CD4-positive, alpha-beta T cell (primary cell): ENCODE results near the gene ENTR1. TPM values are rescaled to one million over a fixed set of nuclear protein-coding genes. Genes with fewer than 3 reads are reported as not detected.
"Not testable (repeated sequence)": the region's sequence is repeated elsewhere in the genome, so short reads cannot be mapped to it uniquely, and the experiment has no call there.

ENCODE experiments used
- ATAC-seq: fragments of 200-7000 bp; cut with Tn5 transposase; one replicate; pipeline ENCODE4 v1.10.0; 2022; ENCODE audit warnings: mild to moderate bottlenecking; ENCODE audit not compliant: poor library complexity
- CTCF ChIA-PET: fragments of 350-600 bp; sonication (Branson Sonifier 250); formaldehyde crosslinking; loops from one replicate; lab custom pipeline; 2021; ENCODE audit warnings: antibody characterized with exemption, inconsistent platforms; lab: Charles Lee
- POLR2A ChIA-PET: fragments of 350-600 bp; sonication (Branson Sonifier 250); formaldehyde crosslinking; loops from one replicate; lab custom pipeline; 2021; ENCODE audit warnings: antibody characterized with exemption, inconsistent platforms; lab: Charles Lee
- DNase-seq, 14 experiments: peaks; one replicate each; pipeline ENCODE4 v3.0.0-alpha.2; 2013 to 2020; ENCODE audit warnings: mixed read lengths in 2 of 14
- H3K27ac ChIP-seq, 2 donors: one replicate each; pipeline versions ENCODE4 v1.5.1 to v1.7.0; 2013; ENCODE audit warnings: low read length in 2 of 2, low read depth in 1 of 2, mild to moderate bottlenecking in 1 of 2
- H3K27me3 ChIP-seq, 2 experiments: 1 replicate in 1 of 2; 2 replicates in 1 of 2; pipeline versions ENCODE4 v1.6.1 to v1.7.0; 2013; ENCODE audit warnings: low read length in 2 of 2, control low read depth in 1 of 2, mild to moderate bottlenecking in 1 of 2, moderate library complexity in 1 of 2; ENCODE audit not compliant: insufficient read depth in 2 of 2, control insufficient read depth in 1 of 2
- H3K36me3 ChIP-seq: one replicate; pipeline ENCODE4 v1.6.1; 2013; ENCODE audit warnings: low read length, control low read depth; ENCODE audit not compliant: insufficient read depth
- H3K4me1 ChIP-seq: one replicate; pipeline ENCODE4 v1.6.1; 2013; ENCODE audit warnings: low read length, control low read depth; ENCODE audit not compliant: insufficient read depth
- H3K4me3 ChIP-seq: one replicate; pipeline ENCODE4 v1.5.1; 2013; ENCODE audit warnings: mild to moderate bottlenecking, low read length, moderate library complexity
- H3K9me3 ChIP-seq, 2 experiments: 1 replicate in 1 of 2; 2 replicates in 1 of 2; pipeline versions ENCODE4 v1.6.1 to v1.7.0; 2013; ENCODE audit warnings: low read length in 2 of 2, mild to moderate bottlenecking in 2 of 2, control low read depth in 1 of 2, moderate library complexity in 1 of 2; ENCODE audit not compliant: control insufficient read depth in 1 of 2, insufficient read depth in 1 of 2
- H3K27ac Mint-ChIP-seq: one replicate; pipeline ENCODE4 v1.8.0; 2020; ENCODE audit warnings: mixed read lengths
- H3K27me3 Mint-ChIP-seq: one replicate; pipeline ENCODE4 v1.8.0; 2021; ENCODE audit warnings: mixed read lengths
- H3K36me3 Mint-ChIP-seq: one replicate; pipeline ENCODE4 v1.8.0; 2021; ENCODE audit warnings: low read depth, mixed read lengths
- H3K4me1 Mint-ChIP-seq: one replicate; pipeline ENCODE4 v1.8.0; 2021; ENCODE audit warnings: low read depth, mixed read lengths
- H3K4me3 Mint-ChIP-seq: one replicate; pipeline ENCODE4 v1.8.0; 2020; ENCODE audit warnings: mild to moderate bottlenecking, mixed read lengths
- H3K9me3 Mint-ChIP-seq: one replicate; pipeline ENCODE4 v1.8.0; 2020; ENCODE audit warnings: mixed read lengths
- intact Hi-C, 2 experiments: fragments of 100-400 bp; cut with DNase I in 1 of 2; cut with micrococcal nuclease in 1 of 2; formaldehyde crosslinking; loops; one replicate each; pipeline versions ENCODE4 v1.15.1 to v1.9.0; 2023 to 2025; cut with DNase I, micrococcal nuclease
- total RNA-seq, 174 experiments: library from RNA in 2 of 174; stranded (reverse) in 2 of 174; gene quantifications; one replicate each; pipeline ENCODE4 v1.2.3 and lab custom pipeline; 2021 to 2026
- TF ChIP-seq, protein P1 (sequence below): fragments of 200-600 bp; IDR thresholded peaks from one replicate; pipeline ENCODE4 v1.8.0; 2022; ENCODE audit warnings: antibody characterized with exemption, mild to moderate bottlenecking

The ENTR1 gene
- total RNA-seq, 2 experiments from 2014 or later, result 37.7 to 43.2 TPM

DNA sequence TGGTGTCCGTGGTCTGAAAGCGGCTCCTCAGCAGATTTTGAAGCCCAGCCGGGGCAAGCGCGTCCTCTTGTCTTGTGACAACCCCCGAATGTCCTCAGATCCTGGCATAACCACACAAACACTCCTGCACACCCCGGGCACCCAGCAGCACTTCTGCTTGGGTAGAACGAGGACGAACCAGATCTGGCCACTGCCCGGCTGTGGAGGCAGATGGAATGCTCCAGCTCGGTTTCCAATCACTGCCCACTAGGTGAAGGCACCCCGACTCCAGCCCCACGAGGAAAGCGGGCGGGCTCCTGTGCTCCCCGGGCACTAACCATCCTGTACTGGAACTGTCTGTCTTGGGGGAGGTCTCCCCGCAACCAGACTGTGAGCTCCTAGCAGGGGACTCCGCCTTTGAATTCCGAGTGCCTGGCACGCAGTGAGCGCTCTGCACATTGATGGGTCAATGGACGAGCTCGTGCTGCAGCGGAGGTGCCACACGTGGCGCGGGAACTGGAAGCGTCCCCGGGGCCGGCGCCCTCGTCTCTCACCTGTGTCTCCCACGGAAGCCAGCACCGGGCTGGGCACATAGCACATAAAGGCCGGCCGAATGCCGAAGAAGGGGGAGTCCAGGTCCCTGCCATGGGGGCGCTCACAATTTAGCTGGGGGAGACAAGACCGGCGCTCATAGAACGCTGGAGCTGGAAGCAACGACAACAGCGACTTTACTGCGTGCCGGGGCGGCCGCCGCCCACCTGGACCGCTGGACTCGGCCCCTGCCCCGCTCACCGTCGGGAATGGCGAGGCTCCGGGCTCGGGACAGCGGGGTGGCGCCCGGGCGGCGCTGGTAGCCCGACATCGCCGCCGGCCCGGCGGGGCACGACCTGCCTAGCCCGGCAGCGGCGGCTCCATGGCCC, 608 bp downstream of the ENTR1 start:
- Mint-ChIP-seq H3K27me3 (no peaks in the 10 kb centered on the region), H3K27ac (peak overlapping the region; percentile 91), H3K9me3 (no peaks in the 10 kb centered on the region), H3K36me3 (peaks cover 81% of the 10 kb centered on the region), H3K4me1 (peaks cover 51% of the 10 kb centered on the region), H3K4me3 (peak overlapping the region; percentile 91)
- Histone ChIP-seq H3K27me3 (no peaks in the 10 kb centered on the region), H3K4me1 (peaks cover 56% of the 10 kb centered on the region), H3K36me3 (peaks cover 48% of the 10 kb centered on the region), H3K4me3 (peak overlapping the region; percentile 83), H3K27ac (peak overlapping the region; percentile 43 to 64), H3K9me3 (no peaks in the 10 kb centered on the region)
- intact Hi-C loops, result loop anchor here in 1 of 2 experiments (1.0 to 10.0 kb wide), 7 partner anchors 10 to 445 kb away; partner anchors contain the start of genes DNLZ, INPP5E, NOTCH1 and RABL6
- ChIA-PET POLR2A (interaction anchor here (0.8 to 1.7 kb wide), 5 partner anchors 9 to 831 kb away, joined by 3 to 18 read pairs (median 4); partner anchors contain the start of genes DNLZ, SNAPC4 and TUBB4B), CTCF (interaction anchor here (1.2 to 2.1 kb wide), 3 partner anchors 9 to 46 kb away, joined by 4 to 7 read pairs (median 6); partner anchors contain the start of genes DNLZ and SNAPC4)
- ATAC-seq (peak; percentile 39), DNase-seq (peak in 8 of 14 experiments; percentile 16 to 67 (median 34))
- TF ChIP-seq, protein P1, sequence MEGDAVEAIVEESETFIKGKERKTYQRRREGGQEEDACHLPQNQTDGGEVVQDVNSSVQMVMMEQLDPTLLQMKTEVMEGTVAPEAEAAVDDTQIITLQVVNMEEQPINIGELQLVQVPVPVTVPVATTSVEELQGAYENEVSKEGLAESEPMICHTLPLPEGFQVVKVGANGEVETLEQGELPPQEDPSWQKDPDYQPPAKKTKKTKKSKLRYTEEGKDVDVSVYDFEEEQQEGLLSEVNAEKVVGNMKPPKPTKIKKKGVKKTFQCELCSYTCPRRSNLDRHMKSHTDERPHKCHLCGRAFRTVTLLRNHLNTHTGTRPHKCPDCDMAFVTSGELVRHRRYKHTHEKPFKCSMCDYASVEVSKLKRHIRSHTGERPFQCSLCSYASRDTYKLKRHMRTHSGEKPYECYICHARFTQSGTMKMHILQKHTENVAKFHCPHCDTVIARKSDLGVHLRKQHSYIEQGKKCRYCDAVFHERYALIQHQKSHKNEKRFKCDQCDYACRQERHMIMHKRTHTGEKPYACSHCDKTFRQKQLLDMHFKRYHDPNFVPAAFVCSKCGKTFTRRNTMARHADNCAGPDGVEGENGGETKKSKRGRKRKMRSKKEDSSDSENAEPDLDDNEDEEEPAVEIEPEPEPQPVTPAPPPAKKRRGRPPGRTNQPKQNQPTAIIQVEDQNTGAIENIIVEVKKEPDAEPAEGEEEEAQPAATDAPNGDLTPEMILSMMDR, result no peak

GRCh38 chr9:136407911-136408310, 2.5 kb downstream of the ENTR1 start:
- Mint-ChIP-seq H3K9me3 (no peaks in the 10 kb centered on the region), H3K4me3 (peak overlapping the region; percentile 61), H3K27me3 (no peaks in the 10 kb centered on the region), H3K36me3 (peaks cover 74% of the 10 kb centered on the region), H3K4me1 (peaks cover 63% of the 10 kb centered on the region), H3K27ac (peak overlapping the region; percentile 20)
- H3K27me3 ChIP-seq, result no peaks in the 10 kb centered on the region
- no peaks in the 10 kb centered on the region for H3K9me3 ChIP-seq
- H3K27ac ChIP-seq, result no peak overlapping the region
- H3K4me3 ChIP-seq, result no peak overlapping the region
- ATAC-seq, result no peak
- TF ChIP-seq, protein P1, result no peak
- peaks cover 29% of the 10 kb centered on the region for H3K36me3 ChIP-seq
- CTCF ChIA-PET, result no interaction called here
- peak in 2 of 14 experiments; percentile 29 to 34 for DNase-seq
- peaks cover 74% of the 10 kb centered on the region for H3K4me1 ChIP-seq
- intact Hi-C loops, result loop anchor here in 1 of 2 experiments (10.0 kb wide), 3 partner anchors 137 to 443 kb away; partner anchors contain the start of genes NOTCH1, RABL6 and UBAC1
- POLR2A ChIA-PET, result interaction anchor here (0.6 kb wide), 1 partner anchor 293 kb away, joined by 3 read pairs; no protein-coding TSS in a partner anchor

GRCh38 chr9:136407061-136407460, 3.4 kb downstream of the ENTR1 start:
- H3K9me3 ChIP-seq, H3K27ac ChIP-seq, CTCF ChIA-PET, H3K27ac Mint-ChIP-seq, POLR2A ChIA-PET, H3K27me3 Mint-ChIP-seq, ATAC-seq, H3K9me3 Mint-ChIP-seq, H3K27me3 ChIP-seq, H3K4me3 Mint-ChIP-seq, H3K4me3 ChIP-seq: not testable (repeated sequence)
- peaks cover 81% of the 10 kb centered on the region for H3K4me1 ChIP-seq
- peak in 1 of 14 experiments; percentile 20 for DNase-seq
- peaks cover 67% of the 10 kb centered on the region for H3K36me3 Mint-ChIP-seq
- peaks cover 65% of the 10 kb centered on the region for H3K4me1 Mint-ChIP-seq
- peaks cover 28% of the 10 kb centered on the region for H3K36me3 ChIP-seq
- intact Hi-C loops, result loop anchor here in 1 of 2 experiments (10.0 kb wide), 3 partner anchors 138 to 442 kb away; partner anchors contain the start of genes NOTCH1, RABL6 and UBAC1

DNA sequence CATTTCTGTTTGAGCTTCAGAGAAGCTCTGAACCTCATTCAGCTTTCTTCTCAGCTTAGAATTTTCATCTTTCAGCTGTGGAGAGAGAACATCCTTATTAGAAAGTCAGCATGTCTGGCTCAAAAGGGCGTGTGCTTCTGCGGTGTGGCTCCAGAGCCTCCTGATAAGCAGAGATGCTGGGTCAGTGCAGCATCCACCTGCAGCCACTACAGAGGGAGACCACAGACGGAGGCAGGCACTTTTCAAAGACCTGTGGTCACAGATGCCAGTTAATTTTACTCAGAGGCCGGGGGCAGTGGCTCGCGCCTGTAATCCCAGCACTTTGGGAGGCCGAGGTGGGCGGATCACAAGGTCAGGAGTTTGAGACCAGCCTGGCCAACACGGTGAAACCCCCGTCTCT, 4.5 kb downstream of the ENTR1 start:
- H3K4me1 ChIP-seq, result peaks cover 74% of the 10 kb centered on the region
- H3K9me3 ChIP-seq, H3K27ac ChIP-seq, H3K27me3 Mint-ChIP-seq, H3K4me3 Mint-ChIP-seq, DNase-seq, POLR2A ChIA-PET, CTCF ChIA-PET, H3K27me3 ChIP-seq, H3K4me3 ChIP-seq, H3K9me3 Mint-ChIP-seq, ATAC-seq: not testable (repeated sequence)
- Mint-ChIP-seq H3K4me1 (peaks cover 59% of the 10 kb centered on the region), H3K27ac (peak overlapping the region; percentile 91), H3K36me3 (peaks cover 56% of the 10 kb centered on the region)
- intact Hi-C loops, result loop anchor here in 1 of 2 experiments (10.0 kb wide), 3 partner anchors 139 to 441 kb away; partner anchors contain the start of genes NOTCH1, RABL6 and UBAC1
- peaks cover 28% of the 10 kb centered on the region for H3K36me3 ChIP-seq
